GM19035 (cell line): ENCODE results near the gene RNF11.

Experiments
- ATAC-seq: cut with Tn5 transposase; IDR thresholded peaks from one replicate; pipeline ENCODE4 v1.9.1; 2021; ENCODE audit not compliant: unreplicated experiment

RNF11 gene

GRCh38 chr1:51294566-51295184 is 58.6 kb downstream of the RNF11 start:
- no peak for ATAC-seq

GRCh38 chr1:51295926-51296325 is 59.9 kb downstream of the RNF11 start:
- ATAC-seq = no peak

GRCh38 chr1:51296383-51297357 is 60.6 kb downstream of the RNF11 start:
- ATAC-seq = no peak

- ATAC-seq = no peak
These were observed 61.6 kb downstream of the RNF11 start for GRCh38 chr1:51297401-51298321.

- ATAC-seq = no peak
These were observed 62.2 kb downstream of the RNF11 start for GRCh38 chr1:51298322-51298705.

GRCh38 chr1:51299185-51299885 is 63.3 kb downstream of the RNF11 start:
- no peak for ATAC-seq

GRCh38 chr1:51299981-51300670 is 64.1 kb downstream of the RNF11 start:
- no peak for ATAC-seq

GRCh38 chr1:51301152-51301843 is 65.2 kb downstream of the RNF11 start:
- no peak for ATAC-seq

GRCh38 chr1:51301844-51302162 is 65.7 kb downstream of the RNF11 start:
- ATAC-seq = no peak

GRCh38 chr1:51302270-51302669 is 66.2 kb downstream of the RNF11 start:
- ATAC-seq = no peak

- no peak for ATAC-seq
These were observed 66.7 kb downstream of the RNF11 start for GRCh38 chr1:51302746-51303145.

- ATAC-seq = no peak
These were observed 67.2 kb downstream of the RNF11 start for GRCh38 chr1:51303315-51303714.

GRCh38 chr1:51303751-51304251 is 67.7 kb downstream of the RNF11 start:
- ATAC-seq = no peak

GRCh38 chr1:51304360-51304759 is 68.3 kb downstream of the RNF11 start:
- no peak for ATAC-seq

- ATAC-seq = no peak
These were observed 69.3 kb downstream of the RNF11 start for GRCh38 chr1:51305371-51305823.

- ATAC-seq = no peak
These were observed 70.9 kb downstream of the RNF11 start for GRCh38 chr1:51306950-51307349.

GRCh38 chr1:51308636-51309035 is 72.6 kb downstream of the RNF11 start:
- ATAC-seq = no peak

- ATAC-seq = no peak
These were observed 73.2 kb downstream of the RNF11 start for GRCh38 chr1:51309291-51309690.

- no peak for ATAC-seq
These were observed 75.0 kb downstream of the RNF11 start for GRCh38 chr1:51310871-51311613.
